Amniotic epithelial cell (primary cell): ENCODE data around the gene GLP2R.
"Not testable (repeated sequence)": the region's sequence is repeated elsewhere in the genome, so short reads cannot be mapped to it uniquely, and the experiment has no call there.

ENCODE experiments used
- DNase-seq: peaks from one replicate; pipeline ENCODE4 v3.0.0-alpha.2; 2010; ENCODE audit warnings: low read depth

GLP2R gene, protein sequence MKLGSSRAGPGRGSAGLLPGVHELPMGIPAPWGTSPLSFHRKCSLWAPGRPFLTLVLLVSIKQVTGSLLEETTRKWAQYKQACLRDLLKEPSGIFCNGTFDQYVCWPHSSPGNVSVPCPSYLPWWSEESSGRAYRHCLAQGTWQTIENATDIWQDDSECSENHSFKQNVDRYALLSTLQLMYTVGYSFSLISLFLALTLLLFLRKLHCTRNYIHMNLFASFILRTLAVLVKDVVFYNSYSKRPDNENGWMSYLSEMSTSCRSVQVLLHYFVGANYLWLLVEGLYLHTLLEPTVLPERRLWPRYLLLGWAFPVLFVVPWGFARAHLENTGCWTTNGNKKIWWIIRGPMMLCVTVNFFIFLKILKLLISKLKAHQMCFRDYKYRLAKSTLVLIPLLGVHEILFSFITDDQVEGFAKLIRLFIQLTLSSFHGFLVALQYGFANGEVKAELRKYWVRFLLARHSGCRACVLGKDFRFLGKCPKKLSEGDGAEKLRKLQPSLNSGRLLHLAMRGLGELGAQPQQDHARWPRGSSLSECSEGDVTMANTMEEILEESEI

GRCh38 chr17:9825641-9826150 lies at the start of gene GLP2R:
Gene GLP2R (plus strand): TSS chr17:9825924. CDS start chr17:9826064, 140 bp downstream.
- peak; percentile 32 for DNase-seq

- DNase-seq, result no peak
These were observed 48.8 kb upstream of the GLP2R start for GRCh38 chr17:9776911-9777310.

GRCh38 chr17:9780552-9780951 lies 45.2 kb upstream of the GLP2R start:
- DNase-seq, result no peak

GRCh38 chr17:9783050-9783449 lies 42.7 kb upstream of the GLP2R start:
- DNase-seq, result no peak

GRCh38 chr17:9783465-9783864 lies 42.3 kb upstream of the GLP2R start:
- DNase-seq, result not testable (repeated sequence)

DNA sequence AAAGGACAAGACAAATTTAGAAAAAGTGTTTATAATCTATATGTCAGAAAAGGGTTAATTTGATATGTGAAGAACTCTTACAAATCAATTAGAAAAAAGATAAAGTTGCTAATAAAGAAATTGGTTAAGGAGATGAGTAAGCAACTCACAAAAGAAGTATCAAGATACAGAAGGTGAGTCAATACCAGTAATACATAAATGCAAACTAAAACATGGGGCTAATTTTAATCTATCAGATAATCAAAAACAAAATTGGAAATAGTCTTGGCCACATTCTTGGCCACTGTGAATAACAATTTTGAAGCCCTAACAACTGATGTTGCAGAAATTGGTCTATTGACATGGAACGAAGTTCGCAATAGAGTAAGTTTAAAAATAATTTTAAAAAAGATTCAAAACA lies 41.2 kb upstream of the GLP2R start:
- no peak for DNase-seq

GRCh38 chr17:9788601-9789000 lies 37.1 kb upstream of the GLP2R start:
- DNase-seq, result no peak

GRCh38 chr17:9790316-9790715 lies 35.4 kb upstream of the GLP2R start:
- no peak for DNase-seq

DNA sequence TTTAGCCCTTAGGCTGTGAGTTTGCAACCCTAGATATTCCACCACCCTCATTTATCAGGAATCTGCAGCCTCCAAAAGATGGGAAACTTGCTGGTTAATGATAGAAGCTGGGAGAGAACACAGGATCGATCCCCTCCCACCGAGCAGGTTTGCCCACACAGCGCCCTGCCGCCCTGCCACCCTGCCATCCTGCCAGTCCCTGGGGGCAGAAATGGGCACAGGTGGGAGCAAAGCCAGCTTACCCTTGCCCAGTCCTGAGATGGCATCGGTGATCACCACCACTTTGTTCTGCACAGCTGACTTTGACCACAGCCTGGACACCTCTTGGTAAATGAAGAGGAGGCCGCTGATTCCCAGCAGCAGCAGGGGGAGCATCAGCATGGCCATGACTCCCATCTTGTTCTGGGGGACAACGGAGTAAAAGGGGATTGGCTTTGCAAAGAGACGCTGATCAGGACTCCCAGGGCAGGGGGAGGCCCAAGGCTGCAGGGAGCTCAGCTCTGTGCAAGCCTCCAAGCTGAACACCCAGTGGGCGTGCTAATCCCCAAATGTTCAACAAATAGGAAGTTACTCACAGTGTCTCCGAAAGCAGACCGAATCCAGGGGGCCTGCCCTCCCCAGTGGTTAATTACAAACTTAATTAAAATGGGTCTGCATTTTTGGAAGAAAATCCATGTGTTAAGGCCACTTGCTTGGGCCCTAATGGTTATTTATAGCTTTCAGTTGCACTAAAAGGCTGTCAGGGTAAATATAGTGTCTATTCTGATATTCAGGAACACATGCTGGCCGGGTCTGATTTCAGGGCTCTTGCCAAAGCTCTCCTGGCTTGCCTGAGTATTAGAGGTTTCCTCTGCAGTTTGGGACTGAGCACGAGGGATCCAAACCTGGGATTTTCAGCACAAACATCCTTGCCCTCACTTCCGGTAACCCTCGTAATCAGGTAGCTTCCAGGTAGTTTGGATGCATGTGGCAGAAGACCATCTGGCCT lies 34.5 kb upstream of the GLP2R start, which contains the start of gene DHRS7C:
DHRS7C (minus strand) TSS at position 704 of the 988 bp plus-strand sequence; CDS start at position 396, 308 bp downstream.
- DNase-seq, result no peak

DNA sequence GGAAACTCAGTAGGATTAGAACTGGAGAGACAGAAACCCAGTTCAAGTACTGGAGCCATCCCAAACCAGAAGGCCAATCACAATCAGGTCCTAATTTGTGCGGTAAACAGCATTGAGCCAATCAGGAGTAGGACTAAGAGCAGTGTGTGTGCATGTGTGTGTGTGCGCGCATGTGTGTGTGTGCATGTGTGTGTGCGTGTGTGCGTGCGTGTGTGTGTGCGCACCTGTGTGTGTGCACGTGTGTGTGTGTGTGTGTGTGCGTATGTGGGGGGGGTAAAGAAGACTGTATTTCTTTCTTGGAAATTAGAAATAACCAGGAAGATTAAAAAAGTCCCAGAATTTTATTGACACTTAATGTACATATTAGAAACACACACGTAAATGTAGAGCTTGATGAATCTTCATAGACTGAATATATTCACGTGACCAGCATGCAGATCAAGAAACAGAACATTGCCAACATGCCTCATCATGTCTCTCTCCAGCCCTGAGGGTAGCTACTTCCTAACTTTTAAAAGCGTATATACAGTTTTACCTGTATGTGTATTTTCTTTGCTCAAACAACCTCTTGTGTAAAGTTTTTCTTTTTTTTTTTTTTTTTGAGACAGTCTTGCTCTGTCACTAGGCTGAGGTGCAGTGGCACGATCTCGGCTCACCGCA lies 33.4 kb upstream of the GLP2R start:
- no peak for DNase-seq

- DNase-seq, result no peak
These were observed 27.7 kb upstream of the GLP2R start for GRCh38 chr17:9798008-9798407.

DNA sequence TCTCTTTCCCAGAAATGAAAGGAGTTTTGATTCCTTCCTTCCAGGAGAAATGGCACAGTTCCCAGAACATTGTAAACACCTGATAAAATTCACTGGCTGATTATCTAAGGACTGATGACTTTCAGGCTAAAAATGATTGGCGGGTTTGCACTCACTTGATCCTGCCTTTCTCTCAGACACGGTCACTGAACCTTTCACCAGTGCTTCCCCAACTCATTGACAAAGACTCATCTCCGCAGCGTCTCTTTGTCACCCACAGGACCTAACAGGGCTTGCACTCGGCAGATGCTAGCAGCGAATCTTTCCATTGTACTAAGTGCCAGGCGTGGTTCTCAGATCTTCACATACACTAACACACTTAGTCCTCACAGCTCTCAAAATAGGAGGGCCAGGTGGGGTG lies 27.0 kb upstream of the GLP2R start:
- DNase-seq, result no peak

DNA sequence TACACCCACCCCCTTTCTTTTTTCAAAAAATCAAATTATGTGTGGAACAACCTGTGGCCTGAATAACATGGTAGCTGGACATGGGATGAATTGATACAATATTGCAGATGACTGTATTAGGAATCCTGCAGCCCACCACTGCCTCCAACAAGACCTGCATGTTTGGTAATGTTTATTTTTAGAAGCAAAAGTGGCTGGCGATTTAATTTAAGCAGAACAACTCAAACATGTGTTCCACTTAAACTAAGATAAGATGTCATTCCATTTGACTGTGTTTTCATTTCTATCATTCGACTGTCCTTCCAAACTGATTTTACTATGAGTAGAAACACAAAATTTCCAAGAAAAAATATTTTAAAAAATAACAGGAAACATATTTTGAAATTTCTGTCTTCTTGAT lies 24.2 kb upstream of the GLP2R start:
- no peak for DNase-seq

DNA sequence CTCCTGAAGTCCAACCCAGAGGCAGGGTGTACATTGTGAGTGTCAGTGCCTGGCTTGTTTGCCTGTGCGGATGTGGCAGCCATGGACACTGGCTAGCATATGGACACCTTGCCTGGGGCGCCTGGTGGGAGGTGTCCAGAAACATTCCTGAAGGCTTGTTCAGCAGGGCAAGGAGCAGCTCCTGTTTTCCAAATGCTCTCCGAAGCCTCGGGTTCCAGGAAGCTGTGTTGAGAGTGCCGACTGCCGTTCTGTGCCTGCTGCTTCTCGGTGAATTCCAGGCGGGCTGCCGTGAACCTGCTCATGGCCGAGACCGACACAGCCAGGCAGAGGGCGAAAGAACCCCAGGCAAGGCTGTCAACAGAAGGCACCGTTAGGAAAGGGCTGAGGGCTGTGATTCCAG lies 23.4 kb upstream of the GLP2R start:
- DNase-seq, result peak; percentile 24

DNA sequence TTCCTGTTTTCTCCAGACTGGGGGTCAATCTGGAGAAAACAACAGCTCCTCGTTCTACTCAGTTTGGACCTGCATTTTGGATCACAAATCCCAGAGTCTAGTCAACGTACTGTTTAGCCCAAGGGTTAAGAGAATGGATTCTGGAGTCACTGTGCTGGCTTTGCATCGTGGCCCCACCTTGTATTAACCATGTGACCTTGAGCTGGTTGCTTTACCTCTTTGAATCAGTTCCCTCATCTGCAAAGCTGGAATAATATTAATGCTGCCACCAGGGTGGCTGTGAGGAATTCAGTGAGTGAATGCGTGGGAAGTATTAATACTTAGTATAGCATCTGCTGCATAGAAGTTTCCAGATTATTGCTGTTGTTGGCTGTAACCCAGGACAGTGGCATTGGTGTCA lies 23.0 kb upstream of the GLP2R start:
- DNase-seq, result no peak

GRCh38 chr17:9805769-9806168 lies 20.0 kb upstream of the GLP2R start:
- no peak for DNase-seq

DNA sequence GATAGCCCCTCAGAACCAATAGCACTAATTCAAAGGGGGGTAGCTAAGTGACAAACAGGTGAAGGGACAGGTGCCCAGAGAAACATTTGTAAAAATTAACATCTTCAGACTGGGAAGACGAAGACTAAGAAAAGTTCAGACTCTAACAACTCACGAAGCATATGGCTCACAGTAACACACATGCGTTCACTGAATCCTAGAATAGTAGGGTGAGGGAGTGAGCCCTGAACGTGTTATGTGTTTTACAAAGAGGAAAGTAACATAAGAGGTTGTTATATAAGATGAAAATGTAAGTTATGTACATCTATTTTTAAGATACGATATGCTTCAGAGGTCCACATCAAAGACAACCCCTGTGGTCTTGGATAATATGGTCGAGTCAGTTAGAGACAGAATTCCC lies 19.0 kb upstream of the GLP2R start:
- DNase-seq, result no peak

DNA sequence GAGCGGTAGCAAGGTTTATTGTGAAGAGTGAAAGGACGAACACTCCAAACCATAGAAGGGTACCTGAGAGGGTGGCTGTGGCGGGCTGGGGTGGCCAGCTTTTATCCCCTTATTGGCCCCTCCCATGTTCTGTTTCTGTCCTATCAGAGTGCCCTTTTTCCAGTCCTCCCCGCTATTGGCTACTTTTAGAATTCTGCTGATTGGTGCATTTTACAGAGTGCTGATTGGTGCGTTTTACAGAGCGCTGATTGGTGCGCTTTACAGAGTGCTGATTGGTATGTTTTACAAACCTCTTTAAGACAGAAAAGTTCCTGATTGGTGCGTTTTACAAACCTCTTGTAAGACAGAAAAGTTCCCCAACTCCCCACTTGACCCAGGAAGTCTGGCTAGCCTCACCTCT lies 16.3 kb upstream of the GLP2R start:
- DNase-seq, result no peak

DNA sequence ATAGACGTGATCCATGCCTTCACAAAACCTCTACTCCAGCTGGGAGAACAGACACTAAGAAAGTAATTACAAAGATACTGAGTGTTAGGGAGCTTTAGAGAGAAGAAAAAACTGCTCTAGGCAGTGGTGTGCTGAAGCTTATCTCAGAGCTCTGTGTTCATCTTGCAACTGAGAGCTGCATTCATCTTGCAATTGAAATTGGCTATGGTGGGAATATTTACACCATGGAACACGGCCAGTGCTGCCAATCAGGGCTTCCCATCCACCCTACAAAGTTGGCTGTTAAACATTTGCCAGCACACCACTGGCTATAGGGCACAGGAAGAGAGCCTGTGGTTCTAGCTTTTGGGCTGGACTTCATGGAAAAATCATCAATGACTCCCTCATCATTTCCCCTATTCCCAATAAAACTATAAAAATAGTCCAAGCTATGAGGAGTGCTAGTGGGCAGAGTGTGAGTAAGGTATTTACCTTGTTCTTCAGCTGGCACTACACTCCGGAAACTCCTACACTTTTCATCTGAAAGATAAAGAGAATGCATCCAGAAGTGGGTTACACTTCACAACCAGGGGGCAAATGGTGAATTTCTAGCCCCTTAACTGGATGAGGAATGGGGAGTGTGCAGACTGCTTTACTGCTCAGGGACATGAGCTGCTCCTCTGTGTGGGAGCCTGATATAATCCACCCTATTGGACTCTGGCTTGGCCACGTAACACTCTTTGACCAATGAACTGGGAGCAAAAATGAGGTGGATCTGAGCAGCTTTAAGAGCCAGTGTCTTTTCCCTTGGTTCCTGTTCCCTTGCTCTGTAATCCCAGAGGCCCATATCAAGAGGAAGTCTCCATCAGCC lies 15.4 kb upstream of the GLP2R start:
- peak; percentile 18 for DNase-seq

GRCh38 chr17:9811086-9811485 lies 14.6 kb upstream of the GLP2R start:
- DNase-seq, result no peak

GRCh38 chr17:9811537-9811936 lies 14.2 kb upstream of the GLP2R start:
- no peak for DNase-seq
